Ectodermal cell (in vitro differentiated cells): Measurements from ENCODE around the gene PIGC.
"Not testable (repeated sequence)": the region's sequence is repeated elsewhere in the genome, so short reads cannot be mapped to it uniquely, and the experiment has no call there.

Experiments used
- H3K27ac ChIP-seq: 2 replicates; pipeline ENCODE4 v1.7.0; 2013; ENCODE audit warnings: mild to moderate bottlenecking, low read depth, low read length; ENCODE audit not compliant: insufficient read depth, poor library complexity, severe bottlenecking
- H3K27me3 ChIP-seq: 2 replicates; pipeline ENCODE4 v1.7.0; 2013; ENCODE audit warnings: mild to moderate bottlenecking, low read length; ENCODE audit not compliant: insufficient read depth, control insufficient read depth, poor library complexity, severe bottlenecking
- H3K36me3 ChIP-seq: one replicate; pipeline ENCODE4 v1.7.0; 2013; ENCODE audit warnings: low read length; ENCODE audit not compliant: control insufficient read depth, insufficient read depth
- H3K4me1 ChIP-seq: one replicate; pipeline ENCODE4 v1.7.0; 2013; ENCODE audit warnings: low read length; ENCODE audit not compliant: control insufficient read depth, insufficient read depth
- H3K4me3 ChIP-seq: 2 replicates; pipeline ENCODE4 v1.7.0; 2013; ENCODE audit warnings: low read depth, low read length, control low read depth; ENCODE audit not compliant: insufficient read depth
- H3K9me3 ChIP-seq: 2 replicates; pipeline ENCODE4 v1.7.0; 2013; ENCODE audit warnings: mild to moderate bottlenecking, low read length, moderate library complexity; ENCODE audit not compliant: control insufficient read depth
- WGBS, 2 experiments: methylation state at CpG; one replicate each; pipeline ENCODE4 v1.1.7; 2013; ENCODE audit warnings: missing lambda C conversion rate in 2 of 2; 5-methylcytosine and 5-hydroxymethylcytosine counted together

PIGC gene

DNA sequence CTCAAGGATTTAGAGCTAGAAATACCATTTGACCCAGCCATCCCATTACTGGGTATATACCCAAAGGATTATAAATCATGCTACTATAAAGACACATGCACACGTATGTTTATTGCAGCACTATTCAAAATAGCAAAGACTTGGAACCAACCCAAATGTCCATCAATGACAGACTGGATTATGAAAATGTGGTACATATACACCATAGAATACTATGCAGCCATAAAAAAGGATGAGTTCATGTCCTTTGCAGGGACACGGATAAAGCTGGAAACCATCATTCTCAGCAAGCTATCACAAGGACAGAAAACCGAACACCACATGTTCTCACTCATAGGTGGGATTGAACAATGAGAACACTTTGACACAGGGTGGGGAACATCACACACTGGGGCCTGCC, 6.7 kb downstream of the PIGC start:
- H3K27ac ChIP-seq, H3K4me3 ChIP-seq, H3K27me3 ChIP-seq, H3K36me3 ChIP-seq, H3K9me3 ChIP-seq, H3K4me1 ChIP-seq: not testable (repeated sequence)
- 84% methylated on average over 3 of the region's 3 CpGs; no CpG with 5 or more reads in 1 of the 2 experiments for WGBS, 2 experiments

DNA sequence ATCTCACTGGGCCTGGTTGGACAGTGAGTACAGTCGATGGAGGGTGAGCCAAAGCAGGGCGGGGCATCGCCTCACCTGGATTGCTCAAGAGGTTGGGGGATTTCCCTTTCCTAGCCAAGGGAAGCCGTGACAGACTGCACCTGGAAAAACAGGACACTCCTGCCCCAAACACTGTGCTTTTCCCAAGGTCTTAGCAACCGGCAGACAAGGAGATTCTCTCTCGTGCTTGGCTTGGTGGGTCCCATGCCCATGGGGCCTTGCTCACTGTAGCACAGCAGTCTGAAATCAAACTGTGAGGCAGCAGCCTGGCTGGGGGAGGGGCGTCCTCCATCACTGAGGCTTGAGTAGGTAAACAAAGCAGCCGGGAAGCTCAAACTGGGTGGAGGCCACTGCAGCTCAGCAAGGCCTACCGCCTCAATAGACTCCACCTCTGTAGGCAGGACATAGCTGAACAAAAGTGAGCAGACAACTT, 12.1 kb downstream of the PIGC start:
- H3K9me3 ChIP-seq, result no peaks in the 10 kb centered on the region
- H3K36me3 ChIP-seq, result no peaks in the 10 kb centered on the region
- WGBS, 2 experiments, result 74% methylated on average over 9 of the region's 9 CpGs
- no peaks in the 10 kb centered on the region for H3K4me1 ChIP-seq
- no peak overlapping the region for H3K4me3 ChIP-seq
- H3K27me3 ChIP-seq, result no peaks in the 10 kb centered on the region
- H3K27ac ChIP-seq, result no peak overlapping the region

DNA sequence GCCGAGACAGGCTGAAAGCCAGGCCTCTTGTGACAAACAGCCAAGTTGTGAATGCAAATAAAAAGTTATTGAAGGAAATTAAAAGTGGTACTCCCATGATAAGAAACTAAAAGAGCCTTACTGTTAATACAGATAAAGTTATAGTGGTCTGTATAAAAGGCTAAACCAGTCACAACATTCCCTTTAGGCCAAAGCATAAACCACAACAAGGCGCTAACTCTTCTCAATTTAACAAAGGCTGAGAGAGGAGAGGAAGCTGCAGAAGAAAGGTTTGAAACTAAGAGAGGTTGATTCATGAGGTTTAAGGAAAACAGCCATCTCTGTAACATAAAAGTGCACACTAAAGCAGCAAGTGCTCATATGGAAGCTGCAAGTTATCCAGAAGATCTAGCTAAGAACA, 12.7 kb downstream of the PIGC start:
- Histone ChIP-seq H3K9me3 (no peaks in the 10 kb centered on the region), H3K27ac (no peak overlapping the region), H3K4me1 (no peaks in the 10 kb centered on the region), H3K27me3 (no peaks in the 10 kb centered on the region), H3K36me3 (no peaks in the 10 kb centered on the region), H3K4me3 (no peak overlapping the region)
- 96 to 100% methylated on average over 1 to 2 of the region's 2 CpGs for WGBS, 2 experiments

DNA sequence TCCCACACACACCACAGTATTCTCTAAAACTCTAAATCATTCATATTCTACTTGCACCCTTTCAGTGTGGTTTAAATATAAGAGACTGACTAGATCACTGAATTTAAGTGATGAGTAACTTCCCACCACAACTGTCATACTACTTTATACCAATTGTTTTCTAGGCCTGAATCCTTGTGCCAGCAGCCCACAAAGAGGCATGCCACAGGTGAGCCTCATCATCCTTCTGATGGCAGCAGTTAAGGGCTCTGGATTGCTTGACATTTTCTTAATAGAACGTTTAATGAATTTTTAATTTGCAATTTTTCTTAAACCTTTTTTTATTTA, 13.8 kb downstream of the PIGC start:
- Histone ChIP-seq H3K4me3 (no peak overlapping the region), H3K9me3 (no peaks in the 10 kb centered on the region), H3K36me3 (no peaks in the 10 kb centered on the region), H3K27me3 (no peaks in the 10 kb centered on the region), H3K27ac (no peak overlapping the region), H3K4me1 (no peaks in the 10 kb centered on the region)
- 100% methylated on average over 1 of the region's 1 CpG; no CpG with 5 or more reads in 1 of the 2 experiments for WGBS, 2 experiments

DNA sequence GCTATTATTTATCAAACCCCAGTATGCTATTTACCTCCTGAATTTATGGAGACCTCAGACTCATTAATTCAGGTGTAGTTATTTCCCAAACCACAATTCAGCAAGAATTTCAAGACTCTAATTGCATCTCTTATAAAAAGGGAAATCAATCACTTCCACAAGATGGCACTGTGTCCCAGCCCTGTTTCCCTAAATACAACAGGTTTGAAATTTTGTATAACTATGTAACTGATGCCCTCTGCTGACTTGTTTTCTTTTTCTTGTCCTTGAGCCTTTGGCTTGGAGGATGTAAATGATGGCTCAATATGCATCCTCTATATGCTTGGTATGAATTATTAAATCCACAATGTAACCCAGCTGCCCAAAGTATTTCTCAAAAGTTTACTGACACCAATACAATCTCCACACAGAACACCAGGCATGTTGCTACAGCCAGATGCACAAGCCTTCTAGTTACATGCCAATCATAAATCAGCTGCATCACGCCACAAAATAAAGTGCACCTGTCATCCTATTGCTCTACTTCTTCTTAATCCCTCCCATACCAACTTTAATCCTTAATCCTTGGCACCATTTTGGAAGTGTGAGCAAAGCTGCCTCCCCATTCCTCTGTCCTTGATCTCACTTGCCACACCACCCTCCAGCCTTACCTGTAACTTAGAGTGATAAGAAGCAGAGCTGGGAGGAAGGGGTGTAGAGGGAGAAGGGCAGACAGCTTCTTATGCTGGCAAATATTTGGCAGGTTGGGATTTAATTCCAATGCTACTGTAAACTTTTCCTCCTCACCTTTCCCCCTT, 14.3 kb downstream of the PIGC start:
- H3K27ac ChIP-seq, result no peak overlapping the region
- no peaks in the 10 kb centered on the region for H3K9me3 ChIP-seq
- no peak overlapping the region for H3K4me3 ChIP-seq
- no peaks in the 10 kb centered on the region for H3K4me1 ChIP-seq
- 92 to 94% methylated on average over 1 of the region's 1 CpG for WGBS, 2 experiments
- no peaks in the 10 kb centered on the region for H3K36me3 ChIP-seq
- H3K27me3 ChIP-seq, result no peaks in the 10 kb centered on the region

DNA sequence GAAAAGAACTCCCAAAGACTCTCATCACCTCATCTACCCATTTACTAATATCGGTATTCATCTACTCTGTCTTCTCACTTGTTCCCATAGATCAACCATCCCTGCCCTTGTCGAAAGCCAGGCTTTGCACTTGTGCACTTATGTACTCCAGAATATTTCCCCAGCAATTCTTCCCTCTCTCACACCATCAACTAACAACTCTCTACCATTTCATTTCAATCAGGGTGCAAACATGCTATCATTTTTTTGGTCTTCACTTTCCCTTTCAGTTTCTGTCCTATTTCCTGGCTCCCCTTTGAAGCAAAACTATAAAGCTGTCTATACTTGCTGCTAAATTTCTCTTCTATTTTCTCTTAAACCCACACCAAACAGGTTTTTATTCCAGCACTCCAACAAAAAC, 16.7 kb downstream of the PIGC start:
- Histone ChIP-seq H3K9me3 (no peaks in the 10 kb centered on the region), H3K4me1 (no peaks in the 10 kb centered on the region), H3K27ac (no peak overlapping the region), H3K4me3 (no peak overlapping the region), H3K27me3 (no peaks in the 10 kb centered on the region), H3K36me3 (no peaks in the 10 kb centered on the region)
- WGBS, 2 experiments, result 90 to 94% methylated on average over 2 of the region's 2 CpGs

DNA sequence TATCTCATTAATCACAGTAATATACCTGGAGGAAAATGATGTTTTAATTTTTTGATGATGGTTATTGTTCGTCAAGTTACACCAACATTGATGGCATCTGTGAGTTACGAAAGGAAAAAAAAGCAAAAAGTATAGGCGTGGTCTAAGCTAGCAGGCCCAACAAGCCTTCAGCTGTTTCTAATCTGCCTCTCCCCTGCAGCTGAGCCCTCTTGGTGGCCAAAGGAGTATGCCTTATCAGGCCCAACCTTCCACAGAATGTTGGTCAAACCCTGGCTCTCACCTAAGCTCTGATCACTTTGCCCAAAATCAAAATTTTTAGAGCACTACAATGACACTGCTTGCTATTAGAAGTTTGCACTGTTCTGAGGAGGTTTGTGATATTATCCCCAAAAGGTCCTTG, 18.5 kb downstream of the PIGC start:
- no peaks in the 10 kb centered on the region for H3K27me3 ChIP-seq
- H3K4me3 ChIP-seq, result no peak overlapping the region
- 96 to 99% methylated on average over 3 of the region's 3 CpGs for WGBS, 2 experiments
- H3K36me3 ChIP-seq, result no peaks in the 10 kb centered on the region
- no peaks in the 10 kb centered on the region for H3K9me3 ChIP-seq
- no peak overlapping the region for H3K27ac ChIP-seq
- peaks cover 4% of the 10 kb centered on the region for H3K4me1 ChIP-seq

DNA sequence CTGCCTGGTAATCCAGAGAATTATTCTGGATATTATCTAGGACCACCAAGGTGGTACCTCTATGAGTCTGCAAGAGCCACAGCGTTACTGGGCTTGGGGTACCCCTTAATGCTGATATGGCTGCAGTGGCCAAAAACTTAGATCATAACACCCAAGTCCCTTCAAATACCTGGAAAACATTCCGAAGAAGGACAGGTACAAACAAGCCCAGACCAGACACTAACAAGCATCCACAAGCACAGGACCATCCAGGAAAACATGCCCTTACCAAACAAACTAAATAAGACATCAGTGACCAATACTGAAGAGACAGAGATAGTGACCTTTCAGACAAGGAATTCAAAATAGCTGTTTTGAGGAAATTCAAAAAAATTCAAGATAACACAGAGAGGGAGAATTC, 20.5 kb downstream of the PIGC start:
- Histone ChIP-seq H3K4me3 (no peak overlapping the region), H3K9me3 (no peaks in the 10 kb centered on the region), H3K27me3 (no peaks in the 10 kb centered on the region), H3K36me3 (no peaks in the 10 kb centered on the region), H3K4me1 (peaks cover 4% of the 10 kb centered on the region), H3K27ac (no peak overlapping the region)
- 83 to 90% methylated on average over 2 of the region's 2 CpGs for WGBS, 2 experiments

DNA sequence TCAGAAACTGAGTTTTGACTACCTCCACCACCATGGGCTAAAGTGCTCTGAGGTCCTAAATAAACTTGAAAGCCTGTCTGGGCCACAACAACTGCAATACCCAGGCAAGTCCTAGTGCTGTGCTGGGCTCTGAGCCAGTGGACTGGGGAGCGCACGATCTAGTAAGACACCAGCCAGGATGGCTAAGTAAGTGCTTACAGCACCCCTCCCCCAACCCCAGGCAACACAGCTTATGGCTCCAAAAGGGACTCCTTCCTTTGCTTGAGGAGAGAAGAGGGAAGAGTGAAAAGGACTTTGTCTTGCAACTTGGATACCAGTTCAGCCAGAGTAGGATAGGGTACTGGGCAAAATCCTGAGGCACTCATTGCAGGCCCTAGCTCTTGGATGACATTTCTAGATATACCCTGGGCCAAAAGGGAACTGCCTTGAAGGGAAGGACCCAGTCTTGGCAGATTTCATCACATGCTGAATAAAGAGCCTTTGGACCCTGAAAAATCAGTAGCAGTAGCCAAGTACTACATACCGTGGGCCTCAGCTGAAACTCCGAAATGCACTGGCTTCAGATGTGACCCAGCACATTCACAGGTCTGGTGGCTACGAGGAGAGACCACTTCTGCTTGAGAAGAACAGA, 21.8 kb downstream of the PIGC start:
- Histone ChIP-seq H3K27ac (no peak overlapping the region), H3K27me3 (no peaks in the 10 kb centered on the region), H3K9me3 (no peaks in the 10 kb centered on the region), H3K4me3 (no peak overlapping the region), H3K36me3 (no peaks in the 10 kb centered on the region), H3K4me1 (peaks cover 4% of the 10 kb centered on the region)
- 93 to 96% methylated on average over 5 of the region's 5 CpGs for WGBS, 2 experiments

DNA sequence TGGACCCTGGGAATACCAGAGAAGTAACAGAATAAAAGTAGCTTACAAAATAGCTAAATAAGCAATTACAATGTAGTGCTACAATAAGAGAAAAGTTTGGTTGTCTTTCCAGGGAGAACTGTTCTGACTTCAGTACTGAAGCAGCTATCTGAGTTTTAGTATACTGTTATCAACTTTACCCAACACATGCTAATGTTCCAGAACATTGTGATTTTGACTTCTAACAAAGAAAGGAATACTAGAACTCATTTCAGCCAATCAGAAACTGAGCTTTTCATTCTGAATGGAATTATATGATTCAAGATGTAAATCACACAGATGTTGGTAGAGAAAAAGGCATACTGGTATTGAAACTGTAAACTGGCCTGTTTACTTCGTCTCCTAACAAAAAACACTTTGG, 23.5 kb downstream of the PIGC start, which contains the start of gene C1orf105:
Gene C1orf105 (plus strand): TSS at position 301 of the 400 bp plus-strand sequence. CDS start 201 bp downstream, outside the sequence.
- no peak within 1 kb of the TSS for H3K27ac ChIP-seq
- H3K4me3 ChIP-seq, result no peak within 1 kb of the TSS
- 78 to 95% methylated on average over 1 of the region's 1 CpG for WGBS, 2 experiments
- no peaks in the 10 kb centered on the region for H3K9me3 ChIP-seq
- H3K4me1 ChIP-seq, result peaks cover 4% of the 10 kb centered on the region
- no peaks in the 10 kb centered on the region for H3K36me3 ChIP-seq
- no peaks in the 10 kb centered on the region for H3K27me3 ChIP-seq
